ENCODE data around the gene TCF4.

The TCF4 gene

GRCh38 chr18:55449412-55450140 is 138.4 kb downstream of the TCF4 start:
- no peak for DNase-seq (ENCODE audit: low read depth)
- TF ChIP-seq CTCF (IDR thresholded peaks at IDR 0.05; ENCODE audit: low read depth, low read length, missing control alignments) = no peak
- H3K4me3 ChIP-seq (ENCODE audit: low read depth, low read length) = no peak overlapping the region

- DNase-seq (ENCODE audit: low read depth) = no peak
- no peak for TF ChIP-seq CTCF (IDR thresholded peaks at IDR 0.05; ENCODE audit: low read depth, low read length, missing control alignments)
These were observed 139.6 kb downstream of the TCF4 start for GRCh38 chr18:55448420-55448819.

GRCh38 chr18:55447672-55448018 is 140.3 kb downstream of the TCF4 start:
- H3K4me3 ChIP-seq (ENCODE audit: low read depth, low read length) = no peak overlapping the region
- no peak for TF ChIP-seq CTCF (IDR thresholded peaks at IDR 0.05; ENCODE audit: low read depth, low read length, missing control alignments)
- no peak for DNase-seq (ENCODE audit: low read depth)

More at GRCh38 chr18:55448420-55448819, 139.6 kb downstream of the TCF4 start:
- H3K4me3 ChIP-seq (ENCODE audit: low read depth, low read length) = no peak overlapping the region

GRCh38 chr18:55446996-55447671 is 140.9 kb downstream of the TCF4 start:
- no peak for TF ChIP-seq CTCF (IDR thresholded peaks at IDR 0.05; ENCODE audit: low read depth, low read length, missing control alignments)
- DNase-seq (ENCODE audit: low read depth) = no peak
- no peak overlapping the region for H3K4me3 ChIP-seq (ENCODE audit: low read depth, low read length)

- H3K4me3 ChIP-seq (ENCODE audit: low read depth, low read length) = no peak overlapping the region
- no peak for DNase-seq (ENCODE audit: low read depth)
- TF ChIP-seq CTCF (IDR thresholded peaks at IDR 0.05; ENCODE audit: low read depth, low read length, missing control alignments) = no peak
These were observed 143.5 kb downstream of the TCF4 start for GRCh38 chr18:55444536-55444935.

- no peak for DNase-seq (ENCODE audit: low read depth)
- TF ChIP-seq CTCF (IDR thresholded peaks at IDR 0.05; ENCODE audit: low read depth, low read length, missing control alignments) = no peak
- no peak overlapping the region for H3K4me3 ChIP-seq (ENCODE audit: low read depth, low read length)
These were observed 144.2 kb downstream of the TCF4 start for GRCh38 chr18:55443776-55444175.

GRCh38 chr18:55442561-55442960 is 145.4 kb downstream of the TCF4 start:
- H3K4me3 ChIP-seq (ENCODE audit: low read depth, low read length) = no peak overlapping the region
- no peak for TF ChIP-seq CTCF (IDR thresholded peaks at IDR 0.05; ENCODE audit: low read depth, low read length, missing control alignments)
- no peak for DNase-seq (ENCODE audit: low read depth)
